BLaER1 (cell line): Measurements from ENCODE around the gene FAXDC2.
"Not testable (repeated sequence)": the region's sequence is repeated elsewhere in the genome, so short reads cannot be mapped to it uniquely, and the experiment has no call there.

Source experiments
- H3K27ac ChIP-seq: shearing (Covaris generic); formaldehyde crosslinking; 2 replicates; pipeline ENCODE4 v1.8.1; 2022
- H3K27me3 ChIP-seq: shearing (Covaris generic); formaldehyde crosslinking; 2 replicates; pipeline ENCODE4 v1.8.1; 2022
- H3K36me3 ChIP-seq: shearing (Covaris generic); formaldehyde crosslinking; 2 replicates; pipeline ENCODE4 v1.8.1; 2022
- H3K4me1 ChIP-seq: shearing (Covaris generic); formaldehyde crosslinking; 2 replicates; pipeline ENCODE4 v1.8.1; 2022
- H3K4me2 ChIP-seq: shearing (Covaris generic); formaldehyde crosslinking; 2 replicates; pipeline ENCODE4 v1.8.1; 2022
- H3K4me3 ChIP-seq: shearing (Covaris generic); formaldehyde crosslinking; 2 replicates; pipeline ENCODE4 v1.8.1; 2022
- H3K9ac ChIP-seq: shearing (Covaris generic); formaldehyde crosslinking; 2 replicates; pipeline ENCODE4 v1.8.1; 2022
- H3K9me3 ChIP-seq: shearing (Covaris generic); formaldehyde crosslinking; 2 replicates; pipeline ENCODE4 v1.8.1; 2022
- H4K20me1 ChIP-seq: shearing (Covaris generic); formaldehyde crosslinking; 2 replicates; pipeline ENCODE4 v1.8.1; 2022
- Cebpa-rat ChIP-seq: shearing (Covaris generic); IDR thresholded peaks from 2 replicates; pipeline ENCODE4 v1.8.1; 2022

The FAXDC2 gene

GRCh38 chr5:154831451-154831850 is 19.0 kb downstream of the FAXDC2 start:
- H4K20me1 ChIP-seq, result no peaks in the 10 kb centered on the region
- H3K4me3 ChIP-seq, result no peak overlapping the region
- H3K27ac ChIP-seq, result no peak overlapping the region
- peaks cover 20% of the 10 kb centered on the region for H3K4me1 ChIP-seq
- no peaks in the 10 kb centered on the region for H3K9me3 ChIP-seq
- H3K9ac ChIP-seq, result no peak overlapping the region
- H3K36me3 ChIP-seq, result peaks cover 16% of the 10 kb centered on the region
- H3K4me2 ChIP-seq, result no peak overlapping the region
- TF ChIP-seq Cebpa-rat, result no peak
- H3K27me3 ChIP-seq, result no peaks in the 10 kb centered on the region

GRCh38 chr5:154830596-154830995 is 19.8 kb downstream of the FAXDC2 start:
- no peak overlapping the region for H3K9ac ChIP-seq
- no peaks in the 10 kb centered on the region for H3K27me3 ChIP-seq
- H3K4me1 ChIP-seq, result peaks cover 15% of the 10 kb centered on the region
- H4K20me1 ChIP-seq, result no peaks in the 10 kb centered on the region
- no peak overlapping the region for H3K4me3 ChIP-seq
- H3K27ac ChIP-seq, result no peak overlapping the region
- no peak for TF ChIP-seq Cebpa-rat
- no peak overlapping the region for H3K4me2 ChIP-seq
- H3K36me3 ChIP-seq, result peaks cover 16% of the 10 kb centered on the region
- H3K9me3 ChIP-seq, result no peaks in the 10 kb centered on the region

GRCh38 chr5:154830219-154830595 is 20.2 kb downstream of the FAXDC2 start:
- no peaks in the 10 kb centered on the region for H3K9me3 ChIP-seq
- no peak overlapping the region for H3K27ac ChIP-seq
- H3K36me3 ChIP-seq, result peaks cover 16% of the 10 kb centered on the region
- no peaks in the 10 kb centered on the region for H3K27me3 ChIP-seq
- TF ChIP-seq Cebpa-rat, result no peak
- no peak overlapping the region for H3K9ac ChIP-seq
- H4K20me1 ChIP-seq, result no peaks in the 10 kb centered on the region
- no peak overlapping the region for H3K4me2 ChIP-seq
- H3K4me3 ChIP-seq, result no peak overlapping the region
- H3K4me1 ChIP-seq, result peaks cover 13% of the 10 kb centered on the region

GRCh38 chr5:154829589-154830218 is 20.7 kb downstream of the FAXDC2 start:
- TF ChIP-seq Cebpa-rat, result no peak
- Histone ChIP-seq H3K36me3 (peaks cover 17% of the 10 kb centered on the region), H3K9ac (no peak overlapping the region), H3K27me3 (no peaks in the 10 kb centered on the region), H4K20me1 (no peaks in the 10 kb centered on the region), H3K27ac (no peak overlapping the region), H3K9me3 (no peaks in the 10 kb centered on the region), H3K4me3 (no peak overlapping the region), H3K4me2 (no peak overlapping the region), H3K4me1 (peaks cover 8% of the 10 kb centered on the region)

GRCh38 chr5:154829181-154829588 is 21.2 kb downstream of the FAXDC2 start:
- Histone ChIP-seq H3K9me3 (no peaks in the 10 kb centered on the region), H3K4me1 (peaks cover 2% of the 10 kb centered on the region; the same call in 1 of the 2 replicates), H3K4me2 (no peak overlapping the region), H3K9ac (no peak overlapping the region), H3K4me3 (no peak overlapping the region), H3K27me3 (no peaks in the 10 kb centered on the region), H4K20me1 (no peaks in the 10 kb centered on the region), H3K27ac (no peak overlapping the region), H3K36me3 (peaks cover 22% of the 10 kb centered on the region)
- TF ChIP-seq Cebpa-rat, result no peak

DNA sequence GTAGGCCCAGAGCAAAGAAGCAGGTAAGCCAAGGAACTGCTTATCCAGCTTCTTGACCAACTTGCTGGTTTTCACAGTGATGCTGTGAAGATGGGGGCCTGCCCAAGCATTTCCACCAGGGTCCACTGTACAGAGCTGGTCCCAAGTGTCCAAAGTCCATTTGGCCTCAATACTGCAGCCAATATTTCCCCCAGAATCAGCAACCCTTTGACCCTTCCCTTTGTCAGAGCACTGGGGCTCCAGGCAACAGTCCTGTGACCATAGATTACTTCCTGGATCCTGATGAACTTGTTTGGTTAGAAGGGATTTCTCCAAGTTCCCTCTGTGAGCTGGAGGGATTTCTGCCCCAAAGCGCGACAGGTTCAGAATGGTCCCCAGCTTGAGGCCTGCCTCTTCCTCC is 26.3 kb downstream of the FAXDC2 start:
- no peak overlapping the region for H3K4me3 ChIP-seq
- H4K20me1 ChIP-seq, result peaks cover 34% of the 10 kb centered on the region
- H3K9me3 ChIP-seq, result no peaks in the 10 kb centered on the region
- no peak overlapping the region for H3K9ac ChIP-seq
- no peak overlapping the region for H3K27ac ChIP-seq
- H3K4me1 ChIP-seq, result no peaks in the 10 kb centered on the region
- H3K4me2 ChIP-seq, result no peak overlapping the region
- H3K27me3 ChIP-seq, result no peaks in the 10 kb centered on the region
- peaks cover 53% of the 10 kb centered on the region for H3K36me3 ChIP-seq
- no peak for TF ChIP-seq Cebpa-rat

GRCh38 chr5:154823605-154824004 is 26.8 kb downstream of the FAXDC2 start:
- Histone ChIP-seq H3K4me3 (no peak overlapping the region), H3K36me3 (peaks cover 57% of the 10 kb centered on the region), H3K4me2 (no peak overlapping the region), H3K9ac (no peak overlapping the region), H3K27me3 (no peaks in the 10 kb centered on the region), H3K27ac (no peak overlapping the region), H4K20me1 (peaks cover 37% of the 10 kb centered on the region), H3K9me3 (no peaks in the 10 kb centered on the region), H3K4me1 (no peaks in the 10 kb centered on the region)
- TF ChIP-seq Cebpa-rat, result no peak

GRCh38 chr5:154822896-154823295 is 27.5 kb downstream of the FAXDC2 start:
- not testable (repeated sequence) for H3K9me3 ChIP-seq, H3K9ac ChIP-seq, H3K27me3 ChIP-seq, H3K27ac ChIP-seq, H3K4me2 ChIP-seq, H3K4me3 ChIP-seq, H3K4me1 ChIP-seq
- Histone ChIP-seq H4K20me1 (peaks cover 43% of the 10 kb centered on the region), H3K36me3 (peaks cover 64% of the 10 kb centered on the region)

- no peak overlapping the region for H3K4me3 ChIP-seq
- H3K4me2 ChIP-seq, result no peak overlapping the region
- peaks cover 90% of the 10 kb centered on the region for H3K36me3 ChIP-seq
- no peak overlapping the region for H3K9ac ChIP-seq
- no peaks in the 10 kb centered on the region for H3K9me3 ChIP-seq
- no peak overlapping the region for H3K27ac ChIP-seq
- H3K4me1 ChIP-seq, result no peaks in the 10 kb centered on the region
- peaks cover 67% of the 10 kb centered on the region for H4K20me1 ChIP-seq
- no peaks in the 10 kb centered on the region for H3K27me3 ChIP-seq
- TF ChIP-seq Cebpa-rat, result no peak
These were observed 30.0 kb downstream of the FAXDC2 start for GRCh38 chr5:154820383-154820782.

GRCh38 chr5:154819546-154819945 is 30.9 kb downstream of the FAXDC2 start:
- no peak for TF ChIP-seq Cebpa-rat
- Histone ChIP-seq H3K4me3 (no peak overlapping the region), H3K36me3 (peaks cover 95% of the 10 kb centered on the region), H3K27me3 (no peaks in the 10 kb centered on the region), H3K9me3 (no peaks in the 10 kb centered on the region), H3K4me2 (no peak overlapping the region), H4K20me1 (peaks cover 75% of the 10 kb centered on the region), H3K4me1 (no peaks in the 10 kb centered on the region), H3K27ac (no peak overlapping the region), H3K9ac (no peak overlapping the region)
